Heart left ventricle (tissue), 16 donors: ENCODE results near the gene SECTM1. TPM values are rescaled to one million over a fixed set of nuclear protein-coding genes. Genes with fewer than 3 reads are reported as not detected.

ENCODE experiments used
- ATAC-seq, 4 donors: fragments of 200-7000 bp; cut with Tn5 transposase; one replicate each; pipeline ENCODE4 v1.9.1; 2020 to 2022; ENCODE audit warnings: moderate library complexity in 4 of 4, mild to moderate bottlenecking in 3 of 4, moderate number of reproducible peaks in 1 of 4
- DNase-seq, 5 donors: peaks; one replicate each; pipeline ENCODE4 v3.0.0-alpha.2; 2020
- H3K27ac ChIP-seq, 12 donors: fragments of 200-600 bp; sonication (generic) in 4 of 12; one replicate each; pipeline versions ENCODE4 v1.5.0 to v1.8.0; 2016 to 2022; ENCODE audit warnings: mild to moderate bottlenecking in 2 of 12
- H3K27me3 ChIP-seq, 9 donors: fragments of 200-600 bp; sonication (generic) in 2 of 9; one replicate each; pipeline versions ENCODE4 v1.5.1 to v1.8.0; 2016 to 2022; ENCODE audit warnings: mild to moderate bottlenecking in 3 of 9
- H3K36me3 ChIP-seq, 9 donors: fragments of 200-600 bp; sonication (generic) in 2 of 9; one replicate each; pipeline versions ENCODE4 v1.5.0 to v1.8.0; 2018 to 2022; ENCODE audit warnings: mild to moderate bottlenecking in 2 of 9
- H3K4me1 ChIP-seq, 12 donors: fragments of 200-600 bp; sonication (generic) in 4 of 12; one replicate each; pipeline versions ENCODE4 v1.5.0 to v1.8.0; 2016 to 2022; ENCODE audit warnings: mild to moderate bottlenecking in 3 of 12
- H3K4me3 ChIP-seq, 12 donors: fragments of 200-600 bp; sonication (generic) in 4 of 12; one replicate each; pipeline versions ENCODE4 v1.5.0 to v1.8.0; 2017 to 2022; ENCODE audit warnings: mild to moderate bottlenecking in 9 of 12, moderate library complexity in 4 of 12
- H3K9me3 ChIP-seq, 12 donors: fragments of 200-600 bp; sonication (generic) in 4 of 12; one replicate each; pipeline versions ENCODE4 v1.5.0 to v1.8.0; 2016 to 2022; ENCODE audit warnings: mild to moderate bottlenecking in 1 of 12
- POLR2A ChIP-seq, 2 donors: fragments of 450-650 bp; IDR thresholded peaks; one replicate each; pipeline ENCODE4 v1.6.1; 2017; ENCODE audit warnings: antibody characterized with exemption in 2 of 2, mild to moderate bottlenecking in 2 of 2, moderate library complexity in 2 of 2
- WGBS, 4 donors: extraction: QIAGEN DNeasy Blood & Tissue Kit in 2 of 4; methylation state at CpG; one replicate each; pipeline versions ENCODE4 v1.1.5 to v1.1.7; 2013 to 2018; 5-methylcytosine and 5-hydroxymethylcytosine counted together
- intact Hi-C, 10 donors: fragments of 100-400 bp; cut with DNase I; formaldehyde crosslinking; loops; one replicate each; pipeline versions ENCODE4 v1.11.1 to v1.14.2; 2022
- polyA plus RNA-seq, 2 donors: library from polyadenylated mRNA; stranded (reverse); fragments of 200-250 nt; gene quantifications; one replicate each; pipeline ENCODE4 v1.2.3, GENCODE V29; 2013
- total RNA-seq, 9 donors: library from RNA; depleted of rRNA in 2 of 9; stranded (reverse); fragments of >200 nt in 2 of 9; fragmentation: NEBNext Ultra II Directional in 3 of 9; extraction: Animal tissue kit (Norgen Biotek cat#: 25700) in 3 of 9; gene quantifications; one replicate each; pipeline versions ENCODE4 v1.1.0 to v1.2.4, GENCODE V29; 2016 to 2023
- TF ChIP-seq, protein P1 (sequence below), 12 donors: fragments of 200-600 bp; sonication (generic) in 4 of 12; IDR thresholded peaks; one replicate each; pipeline versions ENCODE4 v1.5.0 to v1.8.0; 2018 to 2022; ENCODE audit warnings: antibody characterized with exemption in 12 of 12, mild to moderate bottlenecking in 5 of 12
- donor health status: ischemic (EF 13 %, LVEDD 7.1; RV severe dilation, severe dysfunction).
- donor health status: healthy with polysubstance abuse.
- donor health status: DM: no; HTN: yes; CAD: no.
- donor health status: DM: no; HTN: no; CAD: no.
- donor health status: ischemic (EF 25% LVEDD 6.9; RV normal size, moderate dysfunction).
- donor health status: ischemic (EF 25% LVEDD 5.7; RV mildly dilated, moderate dysfunction).
- donor health status: healthy.
- donor health status: DM: yes; HTN: yes; CAD: no.
- donor health status: ischemic (EF 35%, LVEDD 5.7; RV mildly dilated, moderate dysfunction).
- donor health status: nonischemic (EF 11% LVEDD 7.7; RV severe dilation, severe dysfunction).
- donor health status: DM: yes; HTN: yes; CAD: no.
- donor health status: PGD.
- donor health status: ischemic (EF 29% LVEDD 5.4; RV normal size, mild dysfunction).
- donor health status: nonischemic (EF 23%, LVEDD 6.1; RV moderate dilation, normal function).

SECTM1 gene
- total and polyA plus RNA-seq, 11 donors = 2.3 to 41.6 (median 3.4) TPM

DNA sequence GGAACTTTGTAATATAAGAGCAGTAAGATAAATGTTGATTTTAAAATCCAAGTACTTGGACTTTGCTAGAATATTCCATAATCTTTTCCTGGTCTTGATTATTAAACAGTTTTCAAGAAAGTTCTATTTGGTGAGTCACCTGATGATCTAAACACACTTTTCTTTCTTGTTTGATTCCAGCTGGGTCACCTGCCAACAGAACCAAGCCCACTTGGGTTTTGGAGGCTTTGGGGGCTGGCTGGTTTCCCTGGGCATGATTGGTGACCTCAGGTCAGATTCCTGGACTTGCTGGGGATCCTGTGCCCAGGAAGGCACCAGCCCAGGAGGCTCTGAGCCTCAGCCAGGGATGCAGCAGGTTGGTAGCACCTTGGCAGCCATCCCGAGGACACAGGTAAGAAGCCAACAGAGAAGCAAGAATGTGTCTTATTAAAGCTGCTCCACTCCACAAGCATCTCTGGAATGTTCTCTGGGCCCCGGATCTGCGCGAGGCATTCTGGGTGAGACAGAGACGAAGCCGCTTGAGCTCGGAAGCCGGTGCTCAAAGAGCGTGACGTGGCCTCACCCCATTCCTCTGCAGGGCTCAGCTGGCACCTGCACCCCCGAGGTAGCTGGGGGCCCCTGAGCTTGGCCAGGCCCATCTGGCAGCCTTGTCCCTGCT, 22.3 kb upstream of the SECTM1 start:
- H3K9me3 ChIP-seq = no peaks in the 10 kb centered on the region
- ATAC-seq = no peak
- 27 to 58% (median 50%) methylated on average over 10 to 11 of the region's 11 CpGs for WGBS, 4 donors
- no peak overlapping the region for H3K27ac ChIP-seq
- no peak for TF ChIP-seq POLR2A (IDR thresholded peaks at IDR 0.05)
- TF ChIP-seq, protein P1, sequence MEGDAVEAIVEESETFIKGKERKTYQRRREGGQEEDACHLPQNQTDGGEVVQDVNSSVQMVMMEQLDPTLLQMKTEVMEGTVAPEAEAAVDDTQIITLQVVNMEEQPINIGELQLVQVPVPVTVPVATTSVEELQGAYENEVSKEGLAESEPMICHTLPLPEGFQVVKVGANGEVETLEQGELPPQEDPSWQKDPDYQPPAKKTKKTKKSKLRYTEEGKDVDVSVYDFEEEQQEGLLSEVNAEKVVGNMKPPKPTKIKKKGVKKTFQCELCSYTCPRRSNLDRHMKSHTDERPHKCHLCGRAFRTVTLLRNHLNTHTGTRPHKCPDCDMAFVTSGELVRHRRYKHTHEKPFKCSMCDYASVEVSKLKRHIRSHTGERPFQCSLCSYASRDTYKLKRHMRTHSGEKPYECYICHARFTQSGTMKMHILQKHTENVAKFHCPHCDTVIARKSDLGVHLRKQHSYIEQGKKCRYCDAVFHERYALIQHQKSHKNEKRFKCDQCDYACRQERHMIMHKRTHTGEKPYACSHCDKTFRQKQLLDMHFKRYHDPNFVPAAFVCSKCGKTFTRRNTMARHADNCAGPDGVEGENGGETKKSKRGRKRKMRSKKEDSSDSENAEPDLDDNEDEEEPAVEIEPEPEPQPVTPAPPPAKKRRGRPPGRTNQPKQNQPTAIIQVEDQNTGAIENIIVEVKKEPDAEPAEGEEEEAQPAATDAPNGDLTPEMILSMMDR (IDR thresholded peaks at IDR 0.05) = no peak
- H3K36me3 ChIP-seq = no peaks in the 10 kb centered on the region
- intact Hi-C loops = loop anchor here in 5 of 10 donors (5.0 to 10.0 kb wide), 4 partner anchors 46 to 419 kb away; no protein-coding TSS in a partner anchor
- no peak for DNase-seq
- peaks cover 0 to 32% (median 0%) of the 10 kb centered on the region in 9 donors for H3K27me3 ChIP-seq
- no peak overlapping the region for H3K4me3 ChIP-seq
- peaks cover 0 to 9% (median 0%) of the 10 kb centered on the region in 12 donors for H3K4me1 ChIP-seq

DNA sequence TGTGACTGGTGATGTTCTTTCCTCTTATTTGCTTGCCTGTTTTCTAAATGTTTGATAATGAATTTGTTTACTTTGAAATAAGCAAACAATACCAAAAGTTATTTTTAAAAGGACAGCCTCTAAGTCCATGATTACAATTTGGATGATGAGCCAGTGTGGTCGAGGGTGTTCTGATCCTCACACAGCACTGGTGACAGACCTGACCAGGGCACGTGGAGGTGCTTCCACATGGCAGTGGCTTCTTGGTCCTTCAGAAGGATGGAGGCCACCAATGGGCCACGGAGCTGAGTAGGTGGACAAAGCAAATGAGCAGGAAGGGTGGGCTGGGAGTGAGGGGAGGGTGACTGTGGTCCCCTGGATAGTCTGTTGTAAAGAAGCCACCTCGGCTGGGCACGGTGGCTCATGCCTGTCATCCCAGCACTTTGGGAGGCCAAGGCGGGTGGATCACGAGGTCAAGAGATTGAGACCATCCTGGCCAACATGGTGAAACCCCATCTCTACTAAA, 21.3 kb upstream of the SECTM1 start:
- Histone ChIP-seq H3K27ac (no peak overlapping the region), H3K4me3 (no peak overlapping the region), H3K4me1 (peaks cover 0 to 9% (median 0%) of the 10 kb centered on the region in 12 donors), H3K36me3 (no peaks in the 10 kb centered on the region), H3K27me3 (peaks cover 0 to 32% (median 0%) of the 10 kb centered on the region in 9 donors), H3K9me3 (no peaks in the 10 kb centered on the region)
- no peak for DNase-seq
- intact Hi-C loops = loop anchor here (5.0 to 10.0 kb wide), 10 partner anchors 47 to 422 kb away; no protein-coding TSS in a partner anchor
- WGBS, 4 donors = 84 to 93% (median 88%) methylated on average over 5 to 7 of the region's 7 CpGs
- TF ChIP-seq POLR2A (IDR thresholded peaks at IDR 0.05) = no peak
- TF ChIP-seq, protein P1 (IDR thresholded peaks at IDR 0.05) = no peak
- ATAC-seq = no peak

DNA sequence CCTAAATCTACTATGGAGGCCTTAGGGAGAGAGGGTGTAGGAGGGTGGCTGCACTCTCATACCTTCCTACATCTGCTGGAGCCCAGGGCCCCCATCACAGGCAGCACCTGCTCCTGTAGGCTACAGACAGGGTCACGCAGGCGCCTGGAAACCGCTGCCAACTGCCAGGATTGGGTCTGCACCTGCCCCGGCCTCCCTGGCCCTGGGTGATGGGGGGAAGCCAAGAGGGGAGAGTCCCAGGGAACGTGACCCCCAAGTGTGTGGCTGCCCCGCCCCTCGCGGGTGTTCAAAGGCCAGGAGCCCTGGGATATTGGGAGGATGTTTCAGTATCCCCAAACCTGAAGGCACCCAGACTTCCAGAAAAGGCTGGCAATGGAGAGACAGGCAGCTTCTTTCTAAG, 19.9 kb upstream of the SECTM1 start:
- Histone ChIP-seq H3K4me3 (no peak overlapping the region), H3K4me1 (peaks cover 0 to 14% (median 3%) of the 10 kb centered on the region in 12 donors), H3K9me3 (no peaks in the 10 kb centered on the region), H3K27me3 (peaks cover 0 to 25% (median 0%) of the 10 kb centered on the region in 9 donors), H3K36me3 (no peaks in the 10 kb centered on the region), H3K27ac (no peak overlapping the region)
- 87 to 90% (median 88%) methylated on average over 8 of the region's 8 CpGs for WGBS, 4 donors
- ATAC-seq (no peak), DNase-seq (no peak)
- TF ChIP-seq POLR2A (IDR thresholded peaks at IDR 0.05) = no peak
- TF ChIP-seq, protein P1 (IDR thresholded peaks at IDR 0.05) = no peak
- intact Hi-C loops = loop anchor here (2.0 to 10.0 kb wide), 10 partner anchors 59 to 424 kb away; no protein-coding TSS in a partner anchor

DNA sequence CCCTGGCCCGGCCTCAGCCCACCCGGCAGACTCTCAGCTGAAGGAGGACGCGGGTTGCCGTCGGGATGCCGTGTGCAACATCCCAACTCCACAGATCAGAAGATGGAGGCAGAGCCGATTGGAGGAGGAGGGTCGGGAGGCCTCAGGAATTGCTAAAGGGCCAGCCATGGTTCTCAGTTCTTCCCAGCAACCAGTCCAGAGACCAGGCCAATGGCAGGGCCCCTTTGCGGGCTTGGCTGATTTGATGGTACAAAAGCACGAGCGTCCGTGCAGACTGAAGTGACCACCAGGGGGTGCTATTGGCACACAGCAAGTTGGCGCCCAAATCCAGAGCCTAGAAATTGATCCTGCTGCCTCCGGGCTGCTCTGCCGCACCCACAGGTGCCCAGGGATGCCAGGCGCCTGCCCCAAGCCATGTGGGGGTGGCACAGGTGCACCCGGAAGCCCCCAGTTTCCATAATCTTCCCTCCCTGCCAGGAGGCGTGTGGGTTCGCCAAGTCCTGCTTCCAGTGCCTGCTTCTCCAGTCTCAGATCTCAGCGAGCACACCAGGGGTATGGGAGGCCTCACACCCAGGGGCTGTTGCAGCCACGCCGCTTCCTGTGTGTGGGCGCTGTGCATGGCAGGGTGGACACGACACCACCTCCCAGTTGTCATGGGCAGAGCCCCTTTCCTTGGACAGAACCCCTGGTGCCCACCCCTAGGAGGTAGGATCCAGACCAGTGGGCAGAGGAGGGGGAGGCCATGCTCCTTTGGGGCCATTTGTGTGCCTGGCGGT, 18.3 kb upstream of the SECTM1 start:
- Histone ChIP-seq H3K4me1 (peaks cover 0 to 14% (median 3%) of the 10 kb centered on the region in 12 donors), H3K9me3 (no peaks in the 10 kb centered on the region), H3K27ac (no peak overlapping the region), H3K36me3 (no peaks in the 10 kb centered on the region), H3K27me3 (peaks cover 0 to 11% (median 0%) of the 10 kb centered on the region in 9 donors), H3K4me3 (no peak overlapping the region)
- 32 to 45% (median 39%) methylated on average over 17 to 26 of the region's 26 CpGs for WGBS, 4 donors
- peak; percentile 79 to 88 (median 85) for DNase-seq
- intact Hi-C loops = loop anchor here (1.0 to 10.0 kb wide), 12 partner anchors 60 to 425 kb away; no protein-coding TSS in a partner anchor
- peak; percentile 49 to 91 (median 87) for ATAC-seq
- TF ChIP-seq, protein P1 (IDR thresholded peaks at IDR 0.05) = peak; percentile 92 to 99 (median 97)
- TF ChIP-seq POLR2A (IDR thresholded peaks at IDR 0.05) = no peak
